Measurements from ENCODE around the gene NAALADL2. TPM values are rescaled to one million over a fixed set of nuclear protein-coding genes. Genes with fewer than 3 reads are reported as not detected.

The NAALADL2 gene
- total and polyA plus RNA-seq, 2 of the 8 experiments (the other 6 are each of a cell fraction or from before 2014, with no cell fraction given): 0.12 to 0.22 TPM

DNA sequence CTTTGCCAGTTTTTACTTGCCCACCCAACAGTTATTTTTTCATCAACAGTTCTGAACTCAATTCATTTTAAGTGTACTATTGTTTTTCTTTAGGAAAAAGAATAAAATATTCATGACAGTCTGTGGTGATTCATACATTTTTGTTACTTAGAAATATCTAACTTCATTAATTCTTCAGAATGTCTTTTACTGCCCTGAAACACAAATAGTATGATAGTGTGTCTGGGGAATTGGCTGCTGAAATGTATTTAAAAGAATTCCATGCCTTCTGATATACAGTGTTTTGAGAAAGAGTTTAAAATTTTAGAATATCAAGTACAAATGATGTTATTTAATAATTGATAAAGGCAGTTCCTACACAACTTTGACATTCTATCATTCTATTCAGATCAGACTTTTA, 854.1 kb downstream of the NAALADL2 start (continued):
- TF ChIP-seq FOSL1 (IDR thresholded peaks at IDR 0.05; ENCODE audit: insufficient read depth, low read depth, low read length) (no peak), ASH2L (IDR thresholded peaks at IDR 0.05; ENCODE audit: low read length) (no peak), NANOG (IDR thresholded peaks at IDR 0.05; ENCODE audit: insufficient read depth, low read depth, low read length, poor library complexity, severe bottlenecking) (no peak), EZH2 (IDR thresholded peaks at IDR 0.05; ENCODE audit: low read depth, low read length, severe bottlenecking) (no peak)
